Measurements from ENCODE around the gene IKZF2.
A peak's percentile ranks its signal among the peaks of the same experiment; 100 is the strongest.

The IKZF2 gene

DNA sequence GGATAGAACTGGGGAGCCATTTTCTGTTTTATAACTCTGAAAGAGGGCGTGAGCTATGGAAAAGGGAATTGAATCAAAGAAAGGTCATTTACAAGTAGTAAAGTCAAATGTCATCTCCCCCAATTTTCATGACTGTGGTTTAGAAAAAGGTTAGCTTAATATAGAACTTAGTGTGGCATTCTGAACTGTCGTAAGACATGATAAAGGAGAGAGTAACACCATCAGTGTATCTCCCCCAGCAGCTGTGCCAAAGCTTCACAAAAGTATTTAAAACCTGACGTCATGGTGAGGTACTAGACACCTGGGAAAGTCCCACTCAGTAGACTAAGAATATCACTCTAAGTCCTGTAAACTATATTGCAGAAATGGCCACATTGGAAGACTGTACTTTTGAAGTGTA is 5.8 kb upstream of the IKZF2 start:
- in situ Hi-C loops (cut with HindIII; ENCODE audit: low sequenced_read_pairs): no loop called here
- H3K4me3 ChIP-seq (ENCODE audit: low read depth, low read length): no peak overlapping the region
- DNase-seq (ENCODE audit: low read depth, low spot score): no peak
- TF ChIP-seq CTCF (IDR thresholded peaks at IDR 0.05; ENCODE audit: low read depth, low read length): no peak

DNA sequence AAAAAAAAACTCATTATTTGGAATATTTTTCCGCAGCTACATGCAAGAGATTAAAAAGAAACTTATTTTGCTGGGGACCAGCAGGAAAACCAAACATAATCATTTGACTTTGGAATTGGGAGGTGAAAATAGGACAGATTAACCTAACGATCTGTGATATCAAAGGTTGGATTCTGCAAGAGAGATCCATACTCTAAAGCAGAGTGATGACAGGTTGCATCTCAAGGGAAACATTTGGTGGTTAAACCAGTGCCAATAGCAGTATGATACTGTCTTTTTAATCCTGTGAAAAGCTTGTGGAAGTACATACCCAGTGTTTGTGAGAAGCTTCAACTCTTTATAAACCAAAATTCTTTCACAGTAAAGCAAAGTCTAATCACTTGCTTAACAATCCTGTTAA is 5.3 kb upstream of the IKZF2 start:
- TF ChIP-seq CTCF (IDR thresholded peaks at IDR 0.05; ENCODE audit: low read depth, low read length): no peak
- DNase-seq (ENCODE audit: low read depth, low spot score): no peak
- in situ Hi-C loops (cut with HindIII; ENCODE audit: low sequenced_read_pairs): no loop called here
- H3K4me3 ChIP-seq (ENCODE audit: low read depth, low read length): no peak overlapping the region

- no peak for TF ChIP-seq CTCF (IDR thresholded peaks at IDR 0.05; ENCODE audit: low read depth, low read length)
- DNase-seq (ENCODE audit: low read depth, low spot score): no peak
- in situ Hi-C loops (cut with HindIII; ENCODE audit: low sequenced_read_pairs): no loop called here
- H3K4me3 ChIP-seq (ENCODE audit: low read depth, low read length): peak overlapping the region; percentile 75
Measured at GRCh38 chr2:213152888-213153287, 1.5 kb upstream of the IKZF2 start.

DNA sequence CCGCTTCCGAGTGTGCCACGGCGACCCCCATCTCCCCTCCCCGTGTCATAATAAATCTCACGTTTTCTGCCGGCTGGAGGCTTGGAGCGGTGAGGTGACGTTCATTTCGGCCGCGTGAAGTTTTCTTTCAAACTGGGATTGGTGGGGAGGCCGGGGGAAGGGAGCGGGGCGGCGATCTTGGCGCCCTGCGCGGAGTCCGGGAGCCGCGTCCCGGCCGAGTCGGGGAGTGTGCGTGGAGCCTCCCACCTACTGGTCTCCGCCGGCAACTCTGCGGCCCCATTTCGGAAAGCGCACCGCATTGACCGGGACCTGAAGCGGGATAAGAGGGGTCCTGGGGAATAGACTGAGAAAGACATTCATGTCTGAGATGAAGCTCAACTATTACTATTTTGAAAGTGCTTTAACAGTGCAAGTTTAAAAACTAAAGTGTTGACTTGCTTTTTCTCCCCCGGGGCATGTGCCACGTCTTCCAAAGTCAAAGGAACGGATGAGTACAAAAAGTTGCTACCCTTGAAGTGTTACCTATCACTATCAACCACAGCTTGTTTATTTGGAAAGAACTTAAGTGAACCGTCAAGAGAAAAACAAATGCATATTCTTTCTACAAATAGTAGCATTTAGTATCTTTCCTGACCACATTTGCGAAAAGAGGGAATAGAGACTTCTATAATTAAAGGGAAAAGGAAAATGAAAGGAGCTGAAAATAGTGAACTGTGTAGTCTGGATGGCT is 818 bp upstream of the IKZF2 start:
- DNase-seq (ENCODE audit: low read depth, low spot score): peak; percentile 85

DNA sequence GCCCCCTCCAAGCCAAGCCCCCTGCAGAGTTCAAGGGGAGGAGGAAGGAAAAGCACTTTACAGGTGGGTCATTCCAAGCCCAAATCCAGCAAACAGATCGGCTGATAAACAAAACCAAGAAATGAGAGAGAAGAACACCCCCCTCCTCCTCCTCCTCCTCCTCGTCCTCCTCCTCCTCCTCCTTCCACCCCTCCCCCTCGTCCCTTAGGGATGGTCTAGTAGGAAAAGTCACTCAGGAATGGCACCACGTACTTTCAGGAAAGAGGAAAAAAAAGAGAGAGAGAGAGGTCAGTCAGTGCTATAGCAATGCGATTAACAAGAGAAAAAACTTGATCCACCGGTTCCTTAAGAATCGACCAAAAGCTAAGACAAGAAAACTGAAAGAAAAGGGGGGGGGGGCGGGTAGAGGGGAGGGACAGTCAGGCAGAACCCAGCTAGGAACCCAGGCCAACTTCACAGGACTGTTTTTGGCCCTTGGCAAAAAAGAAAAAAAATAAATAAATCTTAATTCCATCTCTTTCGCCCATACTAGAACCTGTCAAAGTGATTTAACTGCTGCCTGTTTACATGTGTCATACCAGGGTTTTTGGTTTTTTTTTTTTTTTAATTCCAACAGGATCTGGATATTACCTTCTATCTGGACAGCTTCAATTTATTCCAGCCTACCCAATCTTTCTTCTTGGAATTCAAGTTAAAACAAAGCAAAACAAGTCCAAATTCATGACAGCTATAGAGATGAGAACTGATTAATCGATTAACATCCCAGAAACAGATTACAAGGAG is 906 bp downstream of the IKZF2 start:
- DNase-seq (ENCODE audit: low read depth, low spot score): peak; percentile 54
- TF ChIP-seq CTCF (IDR thresholded peaks at IDR 0.05; ENCODE audit: low read depth, low read length): no peak
- H3K4me3 ChIP-seq (ENCODE audit: low read depth, low read length): peak overlapping the region; percentile 79
- in situ Hi-C loops (cut with HindIII; ENCODE audit: low sequenced_read_pairs): no loop called here

More for the DNA sequence above, 818 bp upstream of the IKZF2 start:
- TF ChIP-seq CTCF (IDR thresholded peaks at IDR 0.05; ENCODE audit: low read depth, low read length): peak; percentile 57
- peak overlapping the region; percentile 75 for H3K4me3 ChIP-seq (ENCODE audit: low read depth, low read length)
- in situ Hi-C loops (cut with HindIII; ENCODE audit: low sequenced_read_pairs): no loop called here

- no peak for DNase-seq (ENCODE audit: low read depth, low spot score)
- H3K4me3 ChIP-seq (ENCODE audit: low read depth, low read length): peak overlapping the region; percentile 79
- in situ Hi-C loops (cut with HindIII; ENCODE audit: low sequenced_read_pairs): no loop called here
- TF ChIP-seq CTCF (IDR thresholded peaks at IDR 0.05; ENCODE audit: low read depth, low read length): no peak
Measured at GRCh38 chr2:213149949-213150314, 1.5 kb downstream of the IKZF2 start.

Measured in astrocyte of the spinal cord (primary cell).